Mesenchymal stem cell (in vitro differentiated cells and primary cell): ENCODE measurements around the gene FURIN.

ENCODE experiments used
- DNase-seq: peaks from one replicate; pipeline ENCODE4 v3.0.0-alpha.2; 2013
- H2AFZ ChIP-seq: one replicate; pipeline ENCODE4 v1.6.1; 2013; ENCODE audit warnings: low read depth, mild to moderate bottlenecking, control low read depth, inconsistent platforms, low read length, moderate library complexity
- H2AK5ac ChIP-seq: 2 replicates; pipeline ENCODE4 v1.6.1; 2013; ENCODE audit warnings: low read length, moderate library complexity, mild to moderate bottlenecking, inconsistent platforms; ENCODE audit not compliant: severe bottlenecking
- H2BK120ac ChIP-seq: one replicate; pipeline ENCODE4 v1.6.1; 2013; ENCODE audit warnings: low read depth, mild to moderate bottlenecking, inconsistent platforms, low read length, moderate library complexity
- H2BK12ac ChIP-seq, 2 experiments: one replicate each; pipeline ENCODE4 v1.6.1; 2013; ENCODE audit warnings: inconsistent platforms in 2 of 2, low read length in 2 of 2, mild to moderate bottlenecking in 2 of 2, moderate library complexity in 2 of 2, control low read depth in 1 of 2
- H2BK15ac ChIP-seq: one replicate; pipeline ENCODE4 v1.6.1; 2013; ENCODE audit warnings: mild to moderate bottlenecking, low read depth, inconsistent platforms; ENCODE audit not compliant: poor library complexity, severe bottlenecking
- H2BK5ac ChIP-seq: 2 replicates; pipeline ENCODE4 v1.6.1; 2013; ENCODE audit warnings: low read depth, mild to moderate bottlenecking, low read length, control low read depth, inconsistent platforms; ENCODE audit not compliant: poor library complexity, severe bottlenecking
- H3K14ac ChIP-seq, 2 experiments: one replicate each; pipeline ENCODE4 v1.6.1; 2013; ENCODE audit warnings: inconsistent platforms in 2 of 2, low read length in 2 of 2, control low read depth in 1 of 2, mild to moderate bottlenecking in 1 of 2, moderate library complexity in 1 of 2
- H3K18ac ChIP-seq, 2 experiments: one replicate each; pipeline ENCODE4 v1.6.1; 2013; ENCODE audit warnings: inconsistent platforms in 2 of 2, low read length in 2 of 2, control low read depth in 1 of 2, low read depth in 1 of 2, mild to moderate bottlenecking in 1 of 2
- H3K23ac ChIP-seq, 2 experiments: one replicate each; pipeline ENCODE4 v1.6.1; 2013; ENCODE audit warnings: inconsistent platforms in 2 of 2, low read length in 2 of 2, mild to moderate bottlenecking in 2 of 2, moderate library complexity in 2 of 2, control low read depth in 1 of 2
- H3K27ac ChIP-seq: 2 replicates; pipeline ENCODE4 v1.5.1; 2013; ENCODE audit warnings: mild to moderate bottlenecking, moderate library complexity, low read length, control low read depth, inconsistent platforms; ENCODE audit not compliant: poor library complexity, severe bottlenecking
- H3K27me3 ChIP-seq, 2 experiments: 2 replicates each; pipeline versions ENCODE4 v1.6.1 to v1.7.0; 2013; ENCODE audit warnings: low read length in 2 of 2, mild to moderate bottlenecking in 2 of 2, moderate library complexity in 2 of 2, control low read depth in 1 of 2, inconsistent platforms in 1 of 2; ENCODE audit not compliant: control insufficient read depth in 1 of 2, insufficient read depth in 1 of 2
- H3K36me3 ChIP-seq, 2 experiments: 2 replicates each; pipeline versions ENCODE4 v1.6.1 to v1.7.0; 2013; ENCODE audit warnings: low read length in 2 of 2, control low read depth in 1 of 2, inconsistent platforms in 1 of 2, low read depth in 1 of 2, mild to moderate bottlenecking in 1 of 2; ENCODE audit not compliant: insufficient read depth in 2 of 2, control insufficient read depth in 1 of 2
- H3K4ac ChIP-seq, 2 experiments: one replicate each; pipeline ENCODE4 v1.6.1; 2013; ENCODE audit warnings: inconsistent platforms in 2 of 2, low read length in 2 of 2, mild to moderate bottlenecking in 2 of 2, moderate library complexity in 2 of 2, control low read depth in 1 of 2, low read depth in 1 of 2
- H3K4me1 ChIP-seq: 2 replicates; pipeline ENCODE4 v1.6.1; 2013; ENCODE audit warnings: low read depth, low read length, control low read depth; ENCODE audit not compliant: control insufficient read depth, insufficient read depth
- H3K4me2 ChIP-seq: 2 replicates; pipeline ENCODE4 v1.6.1; 2013; ENCODE audit warnings: low read length, mild to moderate bottlenecking, inconsistent platforms; ENCODE audit not compliant: poor library complexity, severe bottlenecking
- H3K4me3 ChIP-seq, 2 experiments: 2 replicates each; pipeline versions ENCODE4 v1.5.1 to v1.7.0; 2013; ENCODE audit warnings: low read length in 2 of 2, mild to moderate bottlenecking in 2 of 2, control low read depth in 1 of 2, low read depth in 1 of 2; ENCODE audit not compliant: insufficient read depth in 1 of 2
- H3K79me1 ChIP-seq: replicated peaks from 2 replicates; pipeline ENCODE4 v1.6.1; 2013; ENCODE audit warnings: mild to moderate bottlenecking, control low read depth, low read length, inconsistent platforms; ENCODE audit not compliant: poor library complexity, severe bottlenecking
- H3K9ac ChIP-seq: 2 replicates; pipeline ENCODE4 v1.7.0; 2013; ENCODE audit warnings: mild to moderate bottlenecking, low read length, moderate library complexity
- H3K9me3 ChIP-seq: 2 replicates; pipeline ENCODE4 v1.7.0; 2013; ENCODE audit warnings: mild to moderate bottlenecking, low read length; ENCODE audit not compliant: control insufficient read depth
- H4K8ac ChIP-seq: one replicate; pipeline ENCODE4 v1.6.1; 2013; ENCODE audit warnings: inconsistent platforms, mild to moderate bottlenecking, low read length, moderate library complexity
- H4K91ac ChIP-seq: one replicate; pipeline ENCODE4 v1.6.1; 2013; ENCODE audit warnings: mild to moderate bottlenecking, low read length, inconsistent platforms
- whole genome bisulfite sequencing: methylation state at CpG from one replicate; pipeline ENCODE4 v1.1.7; 2013; ENCODE audit warnings: mixed read lengths; 5-methylcytosine and 5-hydroxymethylcytosine counted together

Gene FURIN

DNA sequence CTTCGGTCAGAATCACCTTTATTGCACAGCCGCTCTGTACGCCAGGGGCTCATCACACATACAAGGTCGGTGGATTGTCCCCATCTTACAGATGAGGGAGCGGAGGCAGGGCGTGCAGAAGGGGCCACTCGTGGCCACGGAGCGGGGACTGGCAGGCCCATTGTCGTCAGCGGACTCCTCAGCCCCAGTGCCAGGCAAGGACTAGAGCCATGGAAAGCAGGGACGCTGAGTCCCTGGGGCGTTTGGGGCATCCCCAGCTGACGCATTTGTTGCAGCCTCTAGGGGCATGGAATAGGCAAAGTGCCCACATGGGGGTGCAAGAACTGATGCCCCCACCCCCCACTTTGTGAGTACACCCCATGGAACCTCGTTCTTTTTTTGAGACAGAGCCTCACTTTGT is 29.8 kb upstream of the FURIN start:
- WGBS = 93% methylated on average over 15 of the region's 15 CpGs
- Histone ChIP-seq H2BK5ac (no peak overlapping the region), H3K23ac (no peak overlapping the region), H3K14ac (peak overlapping the region in 1 of 2 experiments; percentile 41), H2BK15ac (no peak overlapping the region), H3K36me3 (no peaks in the 10 kb centered on the region), H2BK12ac (peak overlapping the region in 1 of 2 experiments; percentile 38), H4K8ac (no peak overlapping the region), H3K9ac (no peak overlapping the region), H3K9me3 (no peaks in the 10 kb centered on the region), H3K18ac (no peak overlapping the region), H3K4me1 (peaks cover 15% of the 10 kb centered on the region), H3K4me3 (no peak overlapping the region), H3K27ac (no peak overlapping the region), H3K79me1 (no peaks in the 10 kb centered on the region), H2BK120ac (no peak overlapping the region), H3K4me2 (no peak overlapping the region), H4K91ac (peak overlapping the region; percentile 63), H3K27me3 (no peaks in the 10 kb centered on the region), H3K4ac (no peak overlapping the region), H2AFZ (no peak overlapping the region), H2AK5ac (no peak overlapping the region)
- no peak for DNase-seq

DNA sequence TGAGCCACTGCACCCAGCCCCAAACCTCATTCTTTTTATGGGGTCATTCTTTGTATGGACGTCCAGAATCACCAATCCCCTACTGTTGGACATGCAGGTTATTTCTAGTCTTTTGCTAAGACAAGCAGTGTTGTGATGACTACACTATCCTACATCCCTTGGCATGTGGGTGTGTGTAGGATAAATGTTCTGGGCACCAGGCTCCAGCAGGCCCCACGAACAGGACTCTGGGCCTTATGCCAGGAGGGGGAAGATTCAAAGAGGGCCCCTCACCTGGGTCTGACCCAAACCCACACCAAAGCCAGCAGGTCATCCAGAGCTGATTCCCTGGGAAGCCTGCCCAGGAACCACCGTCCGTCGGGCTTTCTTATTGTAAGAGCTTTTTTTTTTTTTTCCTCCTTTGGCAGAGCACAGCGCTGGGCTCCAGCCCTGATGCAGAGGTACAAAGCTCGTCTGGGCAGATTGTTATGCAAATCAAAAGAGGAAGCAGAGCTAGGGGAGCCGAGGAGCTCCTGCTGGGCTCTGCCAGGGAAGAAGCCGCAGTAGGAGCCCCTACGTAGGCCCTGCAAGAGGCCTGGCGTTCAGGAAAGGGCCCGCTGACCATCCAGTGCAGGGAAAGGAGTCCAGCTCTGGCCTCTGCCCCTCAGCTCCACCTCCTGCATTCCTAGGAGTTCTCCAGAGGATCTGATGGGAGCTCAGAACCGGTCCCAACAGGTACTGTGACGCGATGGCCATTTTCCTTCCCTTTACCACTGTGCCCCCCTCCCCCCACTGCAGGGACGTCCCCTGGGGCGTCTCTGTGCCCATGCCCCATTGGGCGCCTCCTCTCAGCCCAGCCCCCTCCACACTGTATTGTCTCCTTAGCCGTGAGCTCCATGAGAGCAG is 29.0 kb upstream of the FURIN start:
- Histone ChIP-seq H2AK5ac (no peak overlapping the region), H3K14ac (no peak overlapping the region), H2BK5ac (no peak overlapping the region), H2BK12ac (peak overlapping the region in 1 of 2 experiments; percentile 54), H3K36me3 (no peaks in the 10 kb centered on the region), H3K4me2 (no peak overlapping the region), H4K91ac (no peak overlapping the region), H3K27ac (no peak overlapping the region), H4K8ac (no peak overlapping the region), H2AFZ (no peak overlapping the region), H3K4me3 (no peak overlapping the region), H3K18ac (peak overlapping the region in 1 of 2 experiments; percentile 28), H3K9me3 (no peaks in the 10 kb centered on the region), H3K23ac (no peak overlapping the region), H3K79me1 (no peaks in the 10 kb centered on the region), H3K4ac (peak overlapping the region in 1 of 2 experiments; percentile 58), H3K9ac (no peak overlapping the region), H3K27me3 (no peaks in the 10 kb centered on the region), H2BK120ac (no peak overlapping the region), H3K4me1 (peaks cover 15% of the 10 kb centered on the region), H2BK15ac (peak overlapping the region; percentile 71)
- WGBS = 69% methylated on average over 18 of the region's 19 CpGs
- no peak for DNase-seq

DNA sequence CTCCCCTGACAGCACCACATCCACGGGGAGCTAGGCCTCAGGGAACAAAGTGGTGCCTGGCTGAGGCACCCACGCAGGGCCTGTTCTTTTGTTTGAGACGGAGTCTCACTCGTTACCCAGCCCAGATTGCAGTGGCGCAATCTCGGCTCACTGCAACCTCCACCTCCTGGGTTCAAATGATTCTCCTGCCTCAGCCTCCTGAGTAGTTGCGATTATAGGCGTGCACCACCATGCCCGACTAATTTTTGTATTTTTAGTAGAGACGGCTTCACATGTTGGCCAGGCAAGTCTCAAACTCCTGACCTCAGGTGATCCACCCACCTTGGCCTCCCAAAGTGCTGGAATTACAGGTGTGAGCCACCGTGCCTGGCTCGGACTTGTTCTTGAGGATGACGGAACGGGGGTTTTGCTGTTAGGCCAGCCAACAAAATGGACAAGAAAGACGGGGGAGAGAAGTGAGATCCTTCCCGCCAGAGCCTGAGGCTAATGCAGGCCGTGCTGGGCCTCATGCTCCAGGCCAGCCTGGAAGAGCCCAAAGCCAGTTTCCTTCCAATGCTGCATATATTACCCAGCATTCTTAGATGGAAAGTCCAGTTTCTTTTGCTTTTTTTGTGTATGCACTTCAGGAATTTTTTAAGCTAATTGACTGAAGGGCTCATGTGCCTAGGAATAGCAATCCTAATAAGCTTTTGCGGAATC is 28.1 kb upstream of the FURIN start:
- Histone ChIP-seq H3K18ac (peak overlapping the region in 1 of 2 experiments; percentile 28), H3K27me3 (no peaks in the 10 kb centered on the region), H2BK5ac (no peak overlapping the region), H3K4me3 (no peak overlapping the region), H3K23ac (no peak overlapping the region), H3K9me3 (no peaks in the 10 kb centered on the region), H2AK5ac (no peak overlapping the region), H2BK12ac (peak overlapping the region in 1 of 2 experiments; percentile 54), H3K36me3 (no peaks in the 10 kb centered on the region), H3K4me1 (peaks cover 20% of the 10 kb centered on the region), H3K4ac (peak overlapping the region in 1 of 2 experiments; percentile 58), H3K79me1 (no peaks in the 10 kb centered on the region), H4K8ac (no peak overlapping the region), H2AFZ (no peak overlapping the region), H3K14ac (no peak overlapping the region), H2BK120ac (no peak overlapping the region), H3K27ac (no peak overlapping the region), H2BK15ac (peak overlapping the region; percentile 71), H3K4me2 (no peak overlapping the region), H3K9ac (no peak overlapping the region), H4K91ac (no peak overlapping the region)
- DNase-seq = no peak
- 93% methylated on average over 18 of the region's 18 CpGs for WGBS

DNA sequence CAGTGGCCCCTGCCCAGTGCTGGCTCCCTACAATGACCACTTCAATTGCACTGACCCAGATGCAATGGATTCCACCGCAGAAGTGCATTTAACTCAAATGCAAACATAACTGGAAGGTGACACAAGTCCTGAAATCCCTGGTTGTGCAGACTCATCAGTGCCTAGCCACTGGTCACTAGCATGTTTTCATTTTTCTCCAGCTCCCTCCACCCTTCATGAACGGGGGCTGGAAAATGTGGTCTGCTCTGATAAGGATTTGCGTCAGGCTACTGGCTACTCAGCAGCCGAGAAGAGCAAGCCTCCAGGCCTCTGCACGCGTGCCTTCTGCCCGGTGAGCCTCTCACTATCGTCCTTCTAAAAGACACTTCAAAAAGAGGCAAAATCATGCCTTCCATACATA is 27.4 kb upstream of the FURIN start:
- Histone ChIP-seq H3K14ac (no peak overlapping the region), H2BK15ac (no peak overlapping the region), H3K9me3 (no peaks in the 10 kb centered on the region), H3K79me1 (no peaks in the 10 kb centered on the region), H3K4me2 (no peak overlapping the region), H3K27ac (no peak overlapping the region), H4K91ac (no peak overlapping the region), H2BK12ac (no peak overlapping the region), H2BK5ac (no peak overlapping the region), H3K18ac (no peak overlapping the region), H3K4me1 (peaks cover 26% of the 10 kb centered on the region), H2BK120ac (no peak overlapping the region), H3K9ac (no peak overlapping the region), H3K4ac (no peak overlapping the region), H3K27me3 (no peaks in the 10 kb centered on the region), H3K36me3 (no peaks in the 10 kb centered on the region), H3K4me3 (no peak overlapping the region), H2AK5ac (no peak overlapping the region), H2AFZ (no peak overlapping the region), H3K23ac (no peak overlapping the region), H4K8ac (peak overlapping the region; percentile 7)
- DNase-seq = peak; percentile 79
- 61% methylated on average over 6 of the region's 8 CpGs for WGBS
